ENCODE results near the gene CACNG4.

GRCh38 chr17:67035131-67036083 lies 70.9 kb downstream of the CACNG4 start:
- TF ChIP-seq, protein P1, sequence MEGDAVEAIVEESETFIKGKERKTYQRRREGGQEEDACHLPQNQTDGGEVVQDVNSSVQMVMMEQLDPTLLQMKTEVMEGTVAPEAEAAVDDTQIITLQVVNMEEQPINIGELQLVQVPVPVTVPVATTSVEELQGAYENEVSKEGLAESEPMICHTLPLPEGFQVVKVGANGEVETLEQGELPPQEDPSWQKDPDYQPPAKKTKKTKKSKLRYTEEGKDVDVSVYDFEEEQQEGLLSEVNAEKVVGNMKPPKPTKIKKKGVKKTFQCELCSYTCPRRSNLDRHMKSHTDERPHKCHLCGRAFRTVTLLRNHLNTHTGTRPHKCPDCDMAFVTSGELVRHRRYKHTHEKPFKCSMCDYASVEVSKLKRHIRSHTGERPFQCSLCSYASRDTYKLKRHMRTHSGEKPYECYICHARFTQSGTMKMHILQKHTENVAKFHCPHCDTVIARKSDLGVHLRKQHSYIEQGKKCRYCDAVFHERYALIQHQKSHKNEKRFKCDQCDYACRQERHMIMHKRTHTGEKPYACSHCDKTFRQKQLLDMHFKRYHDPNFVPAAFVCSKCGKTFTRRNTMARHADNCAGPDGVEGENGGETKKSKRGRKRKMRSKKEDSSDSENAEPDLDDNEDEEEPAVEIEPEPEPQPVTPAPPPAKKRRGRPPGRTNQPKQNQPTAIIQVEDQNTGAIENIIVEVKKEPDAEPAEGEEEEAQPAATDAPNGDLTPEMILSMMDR (IDR thresholded peaks at IDR 0.05): no peak
- TF ChIP-seq POLR2A (IDR thresholded peaks at IDR 0.05; ENCODE audit: low read depth) (no peak), EP300 (IDR thresholded peaks at IDR 0.05) (no peak)

Data from esophagus muscularis mucosa (tissue), 4 donors.